ENCODE results near the gene ELMO2.

- no peak for TF ChIP-seq MXI1 (IDR thresholded peaks at IDR 0.05; ENCODE audit: low read depth, low read length)
- no peak for TF ChIP-seq MGA (IDR thresholded peaks at IDR 0.05)
- TF ChIP-seq ATF1 (CRISPR knock-in tag; IDR thresholded peaks at IDR 0.05), result no peak
- TF ChIP-seq ATF1 (tag; IDR thresholded peaks at IDR 0.05), result no peak
- no peak for TF ChIP-seq EZH2 (IDR thresholded peaks at IDR 0.05; ENCODE audit: borderline replicate concordance, low read depth, low read length)
- TF ChIP-seq STAG1 (CRISPR knock-in tag; IDR thresholded peaks at IDR 0.05; ENCODE audit: borderline replicate concordance), result no peak
- TF ChIP-seq ZNF253 (CRISPR knock-in tag; conservative IDR thresholded peaks at IDR 0.05), result no peak
- no peak for TF ChIP-seq FOXO4 (CRISPR knock-in tag; IDR thresholded peaks at IDR 0.05)
- no peak for TF ChIP-seq BHLHE40 (IDR thresholded peaks at IDR 0.05; ENCODE audit: low read length)
- TF ChIP-seq PYGO2 (tag; IDR thresholded peaks at IDR 0.05), result no peak
- no peak for TF ChIP-seq SP1 (CRISPR knock-in tag; IDR thresholded peaks at IDR 0.05)
- TF ChIP-seq ZZZ3 (IDR thresholded peaks at IDR 0.05), result no peak
Measured at GRCh38 chr20:46371656-46372055, 34.8 kb downstream of the ELMO2 start.
